HepG2 (cell line): ENCODE measurements around the gene SUOX. TPM values are rescaled to one million over a fixed set of nuclear protein-coding genes. Genes with fewer than 3 reads are reported as not detected.

Experiments
- ASH2L ChIP-seq: fragments of 300-600, 200-600 bp; sonication (generic); IDR thresholded peaks from 2 replicates; pipeline ENCODE4 v1.7.0; 2017; ENCODE audit warnings: low read depth, mild to moderate bottlenecking, moderate library complexity, mixed read lengths, low read length; ENCODE audit not compliant: insufficient read length
- CENPT ChIP-seq: sonication (generic); formaldehyde crosslinking; IDR thresholded peaks from 2 replicates; pipeline ENCODE4 v1.8.0; 2022; ENCODE audit warnings: low read depth, mild to moderate bottlenecking, moderate library complexity, missing genetic modification reagents
- DNMT3B ChIP-seq: conservative IDR thresholded peaks from 2 replicates; pipeline ENCODE4 v1.6.1; 2016; ENCODE audit warnings: missing biosample characterization, control low read depth
- FOXK1 ChIP-seq: sonication (generic); formaldehyde crosslinking; IDR thresholded peaks from 2 replicates; pipeline ENCODE4 v1.4.0; 2020; ENCODE audit warnings: low read depth, missing genetic modification reagents, borderline replicate concordance
- FOXO1 ChIP-seq: sonication (generic); formaldehyde crosslinking; IDR thresholded peaks from 2 replicates; pipeline ENCODE4 v1.4.0; 2020; ENCODE audit warnings: missing genetic modification reagents
- GLI4 ChIP-seq: sonication (generic); formaldehyde crosslinking; IDR thresholded peaks from 2 replicates; pipeline ENCODE4 v1.5.1; 2020; ENCODE audit warnings: missing genetic modification reagents, mild to moderate bottlenecking, moderate library complexity, borderline replicate concordance
- HNRNPLL ChIP-seq: fragments of 200-400 bp; formaldehyde crosslinking; IDR thresholded peaks from 2 replicates; pipeline ENCODE4 v1.6.1; 2017; ENCODE audit warnings: mild to moderate bottlenecking, low read depth, low read length; ENCODE audit not compliant: poor library complexity, severe bottlenecking
- NFATC3 ChIP-seq: sonication (generic); formaldehyde crosslinking; IDR thresholded peaks from 2 replicates; pipeline ENCODE4 v1.5.1; 2020; ENCODE audit warnings: mild to moderate bottlenecking, missing genetic modification reagents
- POLR2A ChIP-seq, 2 experiments: IDR thresholded peaks; 2 replicates each; pipeline ENCODE4 v1.6.1; 2011; ENCODE audit warnings: low read depth in 2 of 2, low read length in 2 of 2, mild to moderate bottlenecking in 1 of 2, moderate library complexity in 1 of 2; ENCODE audit not compliant: insufficient read depth in 1 of 2
- ZC3H4 ChIP-seq: sonication (generic); formaldehyde crosslinking; IDR thresholded peaks from 2 replicates; pipeline ENCODE4 v1.4.0; 2020; ENCODE audit warnings: missing genetic modification reagents, borderline replicate concordance
- ZNF121 ChIP-seq: sonication (generic); formaldehyde crosslinking; IDR thresholded peaks from 2 replicates; pipeline ENCODE4 v1.5.0; 2020; ENCODE audit warnings: mild to moderate bottlenecking, missing genetic modification reagents
- ZNF136 ChIP-seq: sonication (generic); formaldehyde crosslinking; IDR thresholded peaks from 2 replicates; pipeline ENCODE4 v1.8.1; 2022; ENCODE audit warnings: low read depth, mild to moderate bottlenecking, moderate library complexity, missing genetic modification reagents
- ZNF234 ChIP-seq: sonication (generic); formaldehyde crosslinking; conservative IDR thresholded peaks from 2 replicates; pipeline ENCODE4 v1.5.1; 2020; ENCODE audit warnings: mild to moderate bottlenecking, missing genetic modification reagents
- ZNF253 ChIP-seq: sonication (generic); formaldehyde crosslinking; IDR thresholded peaks from 2 replicates; pipeline ENCODE4 v1.8.0; 2022; ENCODE audit warnings: mild to moderate bottlenecking, missing genetic modification reagents, borderline replicate concordance
- ZNF274 ChIP-seq: sonication (generic); formaldehyde crosslinking; IDR thresholded peaks from 2 replicates; pipeline ENCODE4 v1.5.1; 2020; ENCODE audit warnings: mild to moderate bottlenecking, missing genetic modification reagents
- ZNF318 ChIP-seq: sonication (generic); formaldehyde crosslinking; IDR thresholded peaks from 2 replicates; pipeline ENCODE4 v1.4.0; 2020; ENCODE audit warnings: mild to moderate bottlenecking, missing genetic modification reagents
- ZNF614 ChIP-seq: IDR thresholded peaks from 2 replicates; pipeline ENCODE4 v1.6.1; 2018; ENCODE audit warnings: missing biosample characterization, missing genetic modification reagents, inconsistent platforms, borderline replicate concordance
- ZNF674 ChIP-seq: sonication (generic); formaldehyde crosslinking; IDR thresholded peaks from 2 replicates; pipeline ENCODE4 v1.5.0; 2020; ENCODE audit warnings: low read depth, mild to moderate bottlenecking, missing genetic modification reagents
- ZNF709 ChIP-seq: sonication (generic); formaldehyde crosslinking; IDR thresholded peaks from 2 replicates; pipeline ENCODE4 v1.5.0; 2020; ENCODE audit warnings: mild to moderate bottlenecking, missing genetic modification reagents
- polyA plus RNA-seq, 8 experiments: library from polyadenylated mRNA; depleted of rRNA in 3 of 8; stranded (reverse) in 7 of 8; unstranded in 1 of 8; fragments of >200 nt; fragmentation: Illumina TruSeq in 4 of 8; extraction: Trizol in 4 of 8; gene quantifications; 2 replicates each; pipeline versions ENCODE4 v1.2.1 to v1.2.3, GENCODE V29; 2011 to 2016; ENCODE audit warnings: low read depth in 4 of 8, missing spikeins in 1 of 8, mixed read lengths in 1 of 8; ENCODE audit not compliant: insufficient read depth in 1 of 8
- total RNA-seq, 5 experiments: library from RNA; depleted of rRNA; stranded (reverse); fragments of >200 nt; fragmentation: Illumina TruSeq; extraction: Trizol; gene quantifications; 2 replicates each; pipeline ENCODE4 v1.2.3, GENCODE V29; 2016; ENCODE audit warnings: low read depth in 1 of 5
- TF ChIP-seq, protein P1 (sequence below): sonication (generic); formaldehyde crosslinking; IDR thresholded peaks from 2 replicates; pipeline ENCODE4 v1.8.0; 2022; ENCODE audit warnings: low read depth, missing genetic modification reagents

SUOX gene
- total and polyA plus RNA-seq, 2 of the 13 experiments (the other 11 are each of a cell fraction or from before 2014, with no cell fraction given): 23.9 to 25.9 TPM

DNA sequence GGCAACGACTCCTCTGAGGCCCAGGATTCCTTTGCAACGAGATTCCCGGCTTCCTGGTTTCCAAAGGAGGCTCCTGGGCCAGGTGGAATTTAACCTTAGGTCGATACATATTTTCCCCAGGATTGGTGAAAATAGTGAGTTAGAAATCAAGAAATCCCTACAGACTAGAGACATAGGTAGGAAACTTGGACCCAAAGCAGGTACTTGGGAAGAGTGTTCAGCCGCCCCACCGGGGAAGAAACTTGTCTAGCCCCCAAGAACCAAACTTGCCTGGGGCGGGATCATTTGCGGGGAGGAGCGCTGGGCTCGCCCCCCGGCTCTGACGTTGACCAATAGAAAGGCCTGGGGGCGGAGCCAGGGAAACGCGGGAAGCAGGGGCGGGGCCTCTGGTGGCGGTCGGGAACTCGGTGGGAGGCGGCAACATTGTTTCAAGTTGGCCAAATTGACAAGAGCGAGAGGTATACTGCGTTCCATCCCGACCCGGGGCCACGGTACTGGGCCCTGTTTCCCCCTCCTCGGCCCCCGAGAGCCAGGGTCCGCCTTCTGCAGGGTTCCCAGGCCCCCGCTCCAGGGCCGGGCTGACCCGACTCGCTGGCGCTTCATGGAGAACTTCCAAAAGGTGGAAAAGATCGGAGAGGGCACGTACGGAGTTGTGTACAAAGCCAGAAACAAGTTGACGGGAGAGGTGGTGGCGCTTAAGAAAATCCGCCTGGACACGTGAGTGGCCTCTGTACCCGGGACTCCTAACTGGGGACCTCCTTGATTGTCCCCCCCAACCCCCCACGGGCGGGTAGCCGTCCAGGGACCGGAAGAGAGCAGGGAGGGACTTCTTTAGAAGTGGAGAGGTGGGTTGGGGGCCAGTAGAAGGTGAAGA lies 30.4 kb upstream of the SUOX start, which contains the start of gene CDK2 (continued):
- TF ChIP-seq ASH2L: peak; percentile 77
- no peak for TF ChIP-seq ZNF318 (CRISPR knock-in tag)
- 0 out of 2 replicates have a peak, but pooled peaks have one; percentile 48 for TF ChIP-seq ZNF274
- TF ChIP-seq ZNF614 (CRISPR knock-in tag): no peak
- TF ChIP-seq, protein P1, sequence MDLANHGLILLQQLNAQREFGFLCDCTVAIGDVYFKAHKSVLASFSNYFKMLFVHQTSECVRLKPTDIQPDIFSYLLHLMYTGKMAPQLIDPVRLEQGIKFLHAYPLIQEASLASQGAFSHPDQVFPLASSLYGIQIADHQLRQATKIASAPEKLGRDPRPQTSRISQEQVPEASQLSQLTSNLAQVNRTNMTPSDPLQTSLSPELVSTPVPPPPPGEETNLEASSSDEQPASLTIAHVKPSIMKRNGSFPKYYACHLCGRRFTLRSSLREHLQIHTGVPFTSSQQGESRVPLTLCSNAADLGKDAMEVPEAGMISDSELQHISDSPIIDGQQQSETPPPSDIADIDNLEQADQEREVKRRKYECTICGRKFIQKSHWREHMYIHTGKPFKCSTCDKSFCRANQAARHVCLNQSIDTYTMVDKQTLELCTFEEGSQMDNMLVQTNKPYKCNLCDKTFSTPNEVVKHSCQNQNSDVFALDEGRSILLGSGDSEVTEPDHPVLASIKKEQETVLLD: no peak
- TF ChIP-seq ZNF253: no peak
- no peak for TF ChIP-seq ZNF674 (CRISPR knock-in tag)
- TF ChIP-seq FOXK1: no peak
- TF ChIP-seq ZNF136 (CRISPR knock-in tag): no peak
- TF ChIP-seq CENPT (CRISPR knock-in tag): no peak
- no peak for TF ChIP-seq ZNF121
- TF ChIP-seq NFATC3: no peak
- no peak for TF ChIP-seq DNMT3B (CRISPR knock-in tag)
- no peak for TF ChIP-seq ZNF234
- TF ChIP-seq POLR2A (IDR thresholded peaks at IDR 0.05; ENCODE audit: insufficient read depth in 1 of 2, low read depth in 2 of 2, low read length in 2 of 2): peak; percentile 34 to 73; a peak in 2 of 4 replicates
- TF ChIP-seq HNRNPLL: peak; percentile 40
- no peak for TF ChIP-seq ZC3H4
- no peak for TF ChIP-seq FOXO1 (CRISPR knock-in tag)
- no peak for TF ChIP-seq GLI4
- no peak for TF ChIP-seq ZNF709 (CRISPR knock-in tag)
